A549 (cell line): Measurements from ENCODE around the gene TTN.

Experiments used
- BHLHE40 ChIP-seq: IDR thresholded peaks from 2 replicates; pipeline ENCODE4 v1.6.1; 2012; ENCODE audit warnings: low read depth, low read length, inconsistent platforms
- EP300 ChIP-seq, 2 experiments: fragments of >200 bp; sonication (Bioruptor Twin); formaldehyde crosslinking; IDR thresholded peaks; 2 replicates in 1 of 2; 3 replicates in 1 of 2; pipeline ENCODE4 v1.6.1; 2016 to 2017
- ESRRA ChIP-seq: fragments of 150-350 bp; IDR thresholded peaks from 2 replicates; pipeline ENCODE4 v1.6.1; 2014; ENCODE audit warnings: mild to moderate bottlenecking, low read length, borderline replicate concordance
- HDAC2 ChIP-seq: fragments of 200-600 bp; sonication (generic); IDR thresholded peaks from 2 replicates; pipeline ENCODE4 v1.6.1; 2016
- JUN ChIP-seq, 2 experiments: fragments of >200 bp; sonication (Bioruptor Twin); formaldehyde crosslinking; IDR thresholded peaks; 2 replicates in 1 of 2; 3 replicates in 1 of 2; pipeline ENCODE4 v1.6.1; 2016 to 2017
- MAFK ChIP-seq: fragments of 450-650 bp; IDR thresholded peaks from 2 replicates; pipeline ENCODE4 v1.6.1; 2014; ENCODE audit not compliant: partially characterized antibody
- NFE2L2 ChIP-seq: fragments of 150-350 bp; conservative IDR thresholded peaks from 2 replicates; pipeline ENCODE4 v1.6.1; 2014; ENCODE audit warnings: low read length
- POLR2A ChIP-seq: IDR thresholded peaks from 2 replicates; pipeline ENCODE4 v1.6.1; 2012; ENCODE audit warnings: mild to moderate bottlenecking, low read length
- RCOR1 ChIP-seq: fragments of 150-350 bp; IDR thresholded peaks from 2 replicates; pipeline ENCODE4 v1.6.1; 2014; ENCODE audit warnings: antibody characterized with exemption, low read length, low read depth
- TP53 ChIP-seq: fragments of 250-450 bp; sonication (Bioruptor Pico); IDR thresholded peaks from 2 replicates; pipeline ENCODE4 v1.5.0; 2021; ENCODE audit warnings: mild to moderate bottlenecking, moderate library complexity
- TF ChIP-seq, protein P1 (sequence below): IDR thresholded peaks from 2 replicates; pipeline ENCODE4 v1.6.1; 2012
- TF ChIP-seq, protein P2 (sequence below): fragments of 250-450 bp; sonication (Bioruptor Pico); IDR thresholded peaks from 2 replicates; pipeline ENCODE4 v1.5.0; 2021; ENCODE audit warnings: mild to moderate bottlenecking, moderate library complexity, borderline replicate concordance
- TF ChIP-seq, protein P3 (sequence below): fragments of >200 bp; sonication (Bioruptor Twin); formaldehyde crosslinking; IDR thresholded peaks from 3 replicates; pipeline ENCODE4 v1.5.1; 2016
- TF ChIP-seq, protein P4 (sequence below): IDR thresholded peaks from 2 replicates; pipeline ENCODE4 v1.6.1; 2012

DNA sequence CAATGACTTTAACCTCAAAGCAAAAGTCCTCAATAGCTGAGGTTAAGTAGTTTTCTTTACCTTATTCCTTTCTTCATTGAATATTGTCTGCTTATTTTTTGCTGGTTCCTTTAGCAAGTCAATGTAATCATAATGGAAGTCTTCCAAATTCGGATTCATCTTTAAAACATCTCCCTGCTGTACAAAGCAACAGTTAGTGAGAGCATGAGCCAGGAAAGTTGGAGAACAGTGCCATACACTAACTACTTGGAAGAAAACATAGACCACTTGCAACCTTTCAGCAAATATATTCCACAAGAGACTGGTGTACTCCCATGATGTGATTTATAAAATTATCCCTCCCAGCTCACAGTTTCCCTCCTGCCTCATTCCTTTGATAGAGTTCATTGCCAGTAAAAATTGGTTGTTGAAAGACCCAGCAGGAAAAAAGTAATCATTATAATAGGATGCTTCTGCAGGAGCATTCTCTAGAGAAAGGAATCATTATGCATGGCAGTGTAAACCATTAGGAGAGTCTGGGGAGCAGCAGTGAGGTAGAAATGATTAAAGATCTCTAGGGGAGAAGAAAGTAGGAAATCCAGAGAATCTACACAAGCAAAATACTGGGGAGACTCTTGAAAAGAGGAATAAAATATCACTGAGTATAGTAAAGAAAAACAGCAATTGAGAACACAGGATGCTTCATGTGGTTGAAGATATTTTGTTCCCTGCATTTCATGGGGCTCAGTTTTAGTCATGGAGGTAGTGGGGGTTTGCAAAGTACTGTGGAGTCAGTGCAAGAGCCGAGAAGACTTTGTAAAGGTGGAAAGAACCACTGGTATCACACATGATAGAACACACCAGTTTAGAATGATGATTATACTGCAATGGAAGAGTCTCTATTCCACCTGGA is 38.6 kb upstream of the TTN start:
- TF ChIP-seq JUN (IDR thresholded peaks at IDR 0.05) (no peak), POLR2A (no peak), EP300 (IDR thresholded peaks at IDR 0.05) (no peak), ESRRA (no peak), TP53 (no peak), NFE2L2 (no peak), BHLHE40 (no peak), MAFK (no peak), HDAC2 (no peak), RCOR1 (no peak)
- TF ChIP-seq, protein P1, sequence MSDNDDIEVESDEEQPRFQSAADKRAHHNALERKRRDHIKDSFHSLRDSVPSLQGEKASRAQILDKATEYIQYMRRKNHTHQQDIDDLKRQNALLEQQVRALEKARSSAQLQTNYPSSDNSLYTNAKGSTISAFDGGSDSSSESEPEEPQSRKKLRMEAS = no peak
- TF ChIP-seq, protein P2, sequence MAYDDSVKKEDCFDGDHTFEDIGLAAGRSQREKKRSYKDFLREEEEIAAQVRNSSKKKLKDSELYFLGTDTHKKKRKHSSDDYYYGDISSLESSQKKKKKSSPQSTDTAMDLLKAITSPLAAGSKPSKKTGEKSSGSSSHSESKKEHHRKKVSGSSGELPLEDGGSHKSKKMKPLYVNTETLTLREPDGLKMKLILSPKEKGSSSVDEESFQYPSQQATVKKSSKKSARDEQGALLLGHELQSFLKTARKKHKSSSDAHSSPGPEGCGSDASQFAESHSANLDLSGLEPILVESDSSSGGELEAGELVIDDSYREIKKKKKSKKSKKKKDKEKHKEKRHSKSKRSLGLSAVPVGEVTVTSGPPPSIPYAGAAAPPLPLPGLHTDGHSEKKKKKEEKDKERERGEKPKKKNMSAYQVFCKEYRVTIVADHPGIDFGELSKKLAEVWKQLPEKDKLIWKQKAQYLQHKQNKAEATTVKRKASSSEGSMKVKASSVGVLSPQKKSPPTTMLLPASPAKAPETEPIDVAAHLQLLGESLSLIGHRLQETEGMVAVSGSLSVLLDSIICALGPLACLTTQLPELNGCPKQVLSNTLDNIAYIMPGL = no peak
- TF ChIP-seq, protein P3, sequence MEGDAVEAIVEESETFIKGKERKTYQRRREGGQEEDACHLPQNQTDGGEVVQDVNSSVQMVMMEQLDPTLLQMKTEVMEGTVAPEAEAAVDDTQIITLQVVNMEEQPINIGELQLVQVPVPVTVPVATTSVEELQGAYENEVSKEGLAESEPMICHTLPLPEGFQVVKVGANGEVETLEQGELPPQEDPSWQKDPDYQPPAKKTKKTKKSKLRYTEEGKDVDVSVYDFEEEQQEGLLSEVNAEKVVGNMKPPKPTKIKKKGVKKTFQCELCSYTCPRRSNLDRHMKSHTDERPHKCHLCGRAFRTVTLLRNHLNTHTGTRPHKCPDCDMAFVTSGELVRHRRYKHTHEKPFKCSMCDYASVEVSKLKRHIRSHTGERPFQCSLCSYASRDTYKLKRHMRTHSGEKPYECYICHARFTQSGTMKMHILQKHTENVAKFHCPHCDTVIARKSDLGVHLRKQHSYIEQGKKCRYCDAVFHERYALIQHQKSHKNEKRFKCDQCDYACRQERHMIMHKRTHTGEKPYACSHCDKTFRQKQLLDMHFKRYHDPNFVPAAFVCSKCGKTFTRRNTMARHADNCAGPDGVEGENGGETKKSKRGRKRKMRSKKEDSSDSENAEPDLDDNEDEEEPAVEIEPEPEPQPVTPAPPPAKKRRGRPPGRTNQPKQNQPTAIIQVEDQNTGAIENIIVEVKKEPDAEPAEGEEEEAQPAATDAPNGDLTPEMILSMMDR = no peak
- TF ChIP-seq, protein P4, sequence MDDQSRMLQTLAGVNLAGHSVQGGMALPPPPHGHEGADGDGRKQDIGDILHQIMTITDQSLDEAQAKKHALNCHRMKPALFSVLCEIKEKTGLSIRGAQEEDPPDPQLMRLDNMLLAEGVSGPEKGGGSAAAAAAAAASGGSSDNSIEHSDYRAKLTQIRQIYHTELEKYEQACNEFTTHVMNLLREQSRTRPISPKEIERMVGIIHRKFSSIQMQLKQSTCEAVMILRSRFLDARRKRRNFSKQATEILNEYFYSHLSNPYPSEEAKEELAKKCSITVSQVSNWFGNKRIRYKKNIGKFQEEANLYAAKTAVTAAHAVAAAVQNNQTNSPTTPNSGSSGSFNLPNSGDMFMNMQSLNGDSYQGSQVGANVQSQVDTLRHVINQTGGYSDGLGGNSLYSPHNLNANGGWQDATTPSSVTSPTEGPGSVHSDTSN = no peak
